Measurements from ENCODE around the gene MYRFL. TPM values are rescaled to one million over a fixed set of nuclear protein-coding genes. Genes with fewer than 3 reads are reported as not detected.

The MYRFL gene
- total RNA-seq, 1 donor from 2014 or later = not detected

- Mint-ChIP-seq H3K27ac (ENCODE audit: unreplicated experiment) (no peak overlapping the region), H3K27me3 (ENCODE audit: unreplicated experiment) (peaks cover 3% of the 10 kb centered on the region), H3K9me3 (ENCODE audit: unreplicated experiment) (peaks cover 10% of the 10 kb centered on the region), H3K4me1 (ENCODE audit: low read depth, unreplicated experiment) (no peaks in the 10 kb centered on the region), H3K4me3 (ENCODE audit: unreplicated experiment) (no peak overlapping the region), H3K36me3 (ENCODE audit: unreplicated experiment) (peaks cover 15% of the 10 kb centered on the region)
- no peak for TF ChIP-seq CTCF (IDR thresholded peaks at IDR 0.05; ENCODE audit: partially characterized antibody, unreplicated experiment)
- DNase-seq = no peak
Measured at GRCh38 chr12:70007687-70008086, 182.7 kb downstream of the MYRFL start.

Other genes with a start within 250 kb of the MYRFL start
- 298 TPM for gene CCT2, start 239.8 kb upstream of the MYRFL start, total RNA-seq (ENCODE audit: unreplicated experiment)
- not detected for gene LRRC10, start 214.3 kb upstream of the MYRFL start, total RNA-seq (ENCODE audit: unreplicated experiment)
- gene BEST3, start 125.9 kb upstream of the MYRFL start, total RNA-seq (ENCODE audit: unreplicated experiment) = not detected
- 18.2 TPM for gene RAB3IP, start 86.4 kb upstream of the MYRFL start, total RNA-seq (ENCODE audit: unreplicated experiment)